GM18505 (cell line): ENCODE results near the gene DCN.
"Not testable (repeated sequence)": the region's sequence is repeated elsewhere in the genome, so short reads cannot be mapped to it uniquely, and the experiment has no call there.

ENCODE experiments used
- ATAC-seq: cut with Tn5 transposase; IDR thresholded peaks from one replicate; pipeline ENCODE4 v1.9.1; 2021; ENCODE audit not compliant: unreplicated experiment
- POLR2A ChIP-seq: IDR thresholded peaks from 4 replicates; pipeline ENCODE4 v1.6.1; 2011; ENCODE audit warnings: borderline replicate concordance; ENCODE audit not compliant: insufficient read depth, insufficient read length; ENCODE audit errors: extremely low read depth

DCN gene

GRCh38 chr12:91182636-91183455, at the start of gene DCN:
TSS of gene DCN (minus strand) at chr12:91182817. CDS start at chr12:91178552, 4,265 bp downstream.
- no peak for TF ChIP-seq POLR2A
- no peak for ATAC-seq

DNA sequence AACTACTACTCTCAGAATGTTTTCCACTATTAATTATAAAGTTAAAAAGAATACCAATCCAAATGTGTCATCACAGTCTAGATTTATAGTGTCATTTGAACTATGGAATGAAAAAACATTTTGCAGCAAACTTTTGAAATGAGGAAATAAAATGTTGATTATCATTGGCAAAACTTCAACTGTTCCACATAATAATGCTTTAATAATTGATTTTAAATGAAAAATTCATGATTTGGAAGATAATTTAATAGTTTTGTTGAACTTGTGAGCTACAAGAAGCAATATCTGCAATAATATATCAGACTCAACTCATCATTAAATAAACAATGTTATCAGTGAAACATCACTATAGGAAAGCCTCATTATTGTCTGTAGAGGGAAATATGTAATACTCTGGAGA, 48.2 kb upstream of the DCN start:
- TF ChIP-seq POLR2A, result no peak
- no peak for ATAC-seq

GRCh38 chr12:91226951-91227350, 44.3 kb upstream of the DCN start:
- no peak for ATAC-seq
- TF ChIP-seq POLR2A, result no peak

DNA sequence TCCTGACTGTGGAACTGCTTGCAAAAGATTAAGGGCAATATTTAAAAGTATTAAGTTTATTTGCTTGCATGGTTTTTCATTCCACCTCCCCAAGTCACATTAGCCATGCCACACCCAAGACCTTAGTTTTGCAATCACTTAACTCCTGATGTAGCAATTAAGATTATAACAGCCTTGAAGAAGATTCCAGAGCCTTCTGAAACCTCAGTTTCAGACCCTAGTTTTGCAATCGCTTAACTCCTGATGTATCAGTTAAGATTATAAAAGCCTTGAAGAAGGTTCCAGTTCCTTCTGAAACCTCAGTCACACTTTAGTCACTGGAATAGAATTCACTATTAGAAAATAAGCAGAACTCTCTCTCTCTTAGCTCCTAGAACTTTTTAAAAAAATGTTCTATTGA, 42.7 kb upstream of the DCN start:
- no peak for TF ChIP-seq POLR2A
- ATAC-seq, result no peak

- no peak for TF ChIP-seq POLR2A
- no peak for ATAC-seq
Observed at GRCh38 chr12:91224401-91224800, 41.8 kb upstream of the DCN start.

GRCh38 chr12:91222746-91223145, 40.1 kb upstream of the DCN start:
- ATAC-seq, result no peak
- TF ChIP-seq POLR2A, result no peak

GRCh38 chr12:91219919-91220318, 37.3 kb upstream of the DCN start:
- TF ChIP-seq POLR2A, result no peak
- no peak for ATAC-seq

DNA sequence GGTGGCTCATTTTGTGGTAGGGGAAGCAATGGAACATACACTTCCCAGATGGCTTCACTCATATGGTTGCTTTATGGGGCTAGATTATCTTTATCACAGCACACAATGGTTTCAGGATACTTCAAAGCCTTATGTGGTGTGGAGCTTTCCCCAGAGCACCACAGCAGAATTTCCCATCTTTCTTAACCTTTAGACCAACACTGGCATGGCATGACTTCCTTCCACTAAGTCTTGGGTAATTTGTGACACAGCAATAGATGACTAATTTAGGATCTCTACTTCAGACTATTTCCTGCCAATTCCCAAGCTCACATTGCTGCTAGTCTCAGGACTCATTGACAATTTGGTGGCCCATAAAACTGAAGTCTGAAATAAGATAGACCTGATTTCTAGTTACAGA, 36.9 kb upstream of the DCN start:
- no peak for TF ChIP-seq POLR2A
- ATAC-seq, result no peak

DNA sequence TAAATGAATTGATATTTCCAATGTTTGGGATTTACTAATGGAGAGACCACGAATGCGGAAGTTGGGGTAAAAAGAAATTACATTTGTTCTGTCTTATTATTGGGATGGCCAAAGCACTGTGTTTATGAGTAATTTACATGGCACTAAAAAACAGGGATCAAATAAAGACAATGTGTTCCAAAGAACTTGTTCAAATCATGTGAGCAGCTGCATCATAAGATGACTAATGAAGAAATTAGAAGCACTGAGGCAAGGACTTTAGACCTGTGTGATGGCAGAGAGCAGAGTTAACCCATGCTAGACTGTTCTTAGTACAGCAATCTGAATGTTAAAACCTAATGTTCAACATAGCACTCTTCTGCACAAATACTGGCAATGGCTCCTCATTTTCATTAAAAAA, 34.3 kb upstream of the DCN start:
- no peak for TF ChIP-seq POLR2A
- no peak for ATAC-seq

DNA sequence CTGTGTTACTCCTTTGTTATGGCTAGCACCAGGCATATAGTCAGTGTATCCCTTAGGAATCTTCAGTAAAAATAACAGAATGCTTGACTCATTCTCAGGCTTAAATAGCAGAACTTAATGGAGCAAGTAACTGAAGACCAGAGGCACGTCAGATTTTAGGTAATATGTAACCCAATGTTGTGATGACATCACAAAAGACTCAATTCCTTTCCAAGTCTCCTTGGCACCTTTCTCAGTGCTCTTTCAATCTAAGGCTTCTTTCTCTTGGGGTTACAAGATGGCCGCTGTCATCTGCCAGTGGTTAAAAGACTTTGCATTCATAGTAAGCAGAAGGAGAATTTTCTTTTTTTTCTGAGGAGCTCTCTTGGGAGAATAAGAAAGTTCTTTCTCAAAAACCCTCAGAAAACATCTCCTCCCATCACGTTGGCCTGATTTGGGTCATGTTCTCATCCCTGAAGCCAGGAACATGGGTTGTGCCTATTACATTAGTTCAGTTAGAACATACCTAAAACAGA, 33.4 kb upstream of the DCN start:
- TF ChIP-seq POLR2A, result no peak
- ATAC-seq, result no peak

DNA sequence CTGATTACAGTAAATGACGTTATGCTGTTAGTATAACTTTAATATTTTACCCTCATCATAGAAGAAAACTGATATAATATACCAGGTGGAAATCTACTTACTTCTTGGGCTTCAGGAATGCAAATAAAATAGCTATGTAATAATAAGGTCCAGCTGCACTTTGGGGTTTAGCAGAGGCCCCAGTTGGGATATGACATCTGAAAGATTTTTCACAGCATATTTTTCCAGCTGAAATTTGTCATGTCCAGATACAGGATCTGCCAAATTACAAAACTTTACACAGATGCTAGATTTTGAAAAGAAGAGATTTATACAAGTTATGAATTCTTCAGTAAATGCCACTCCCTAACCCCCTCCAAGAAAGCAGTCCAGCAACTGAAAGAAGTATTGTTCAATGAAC, 29.2 kb upstream of the DCN start:
- TF ChIP-seq POLR2A, result no peak
- no peak for ATAC-seq

DNA sequence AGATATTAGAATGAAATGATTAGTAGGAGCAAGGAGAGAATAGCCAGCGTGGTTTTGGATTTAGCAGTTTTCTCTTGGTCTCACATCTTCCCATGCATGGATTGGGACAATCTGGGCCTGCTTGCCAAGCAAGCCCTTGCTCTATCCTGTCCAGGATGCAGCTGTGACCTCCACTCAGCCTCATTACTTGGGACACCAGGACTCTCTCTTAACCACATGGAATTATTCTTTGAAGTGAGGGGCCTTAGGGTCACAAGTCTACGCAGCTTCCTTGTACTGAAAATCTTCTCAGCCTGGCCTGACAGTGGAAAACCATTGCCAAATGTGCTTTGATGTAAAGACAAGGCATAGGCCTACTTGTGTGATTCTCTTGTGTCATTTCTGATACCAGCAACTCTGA, 28.0 kb upstream of the DCN start:
- ATAC-seq, result no peak
- TF ChIP-seq POLR2A, result no peak

- no peak for TF ChIP-seq POLR2A
- ATAC-seq, result no peak
Observed at GRCh38 chr12:91210144-91210543, 27.5 kb upstream of the DCN start.

GRCh38 chr12:91207301-91207700, 24.7 kb upstream of the DCN start:
- ATAC-seq, result not testable (repeated sequence)
